ENCODE measurements around the gene TRPM3.
A peak's percentile ranks its signal among the peaks of the same experiment; 100 is the strongest.

The TRPM3 gene

GRCh38 chr9:70485273-70485858, 636.1 kb downstream of the TRPM3 start:
- no peak overlapping the region for H3K4me3 ChIP-seq (ENCODE audit: low read depth, low read length)
- no peak for TF ChIP-seq CTCF (IDR thresholded peaks at IDR 0.05; ENCODE audit: low read depth, low read length)

- no peak overlapping the region for H3K4me3 ChIP-seq (ENCODE audit: low read depth, low read length)
- TF ChIP-seq CTCF (IDR thresholded peaks at IDR 0.05; ENCODE audit: low read depth, low read length): peak; percentile 73
These were observed 636.9 kb downstream of the TRPM3 start for GRCh38 chr9:70484232-70485130.

GRCh38 chr9:70481471-70481870, 640.0 kb downstream of the TRPM3 start:
- no peak overlapping the region for H3K4me3 ChIP-seq (ENCODE audit: low read depth, low read length)
- TF ChIP-seq CTCF (IDR thresholded peaks at IDR 0.05; ENCODE audit: low read depth, low read length): no peak

DNA sequence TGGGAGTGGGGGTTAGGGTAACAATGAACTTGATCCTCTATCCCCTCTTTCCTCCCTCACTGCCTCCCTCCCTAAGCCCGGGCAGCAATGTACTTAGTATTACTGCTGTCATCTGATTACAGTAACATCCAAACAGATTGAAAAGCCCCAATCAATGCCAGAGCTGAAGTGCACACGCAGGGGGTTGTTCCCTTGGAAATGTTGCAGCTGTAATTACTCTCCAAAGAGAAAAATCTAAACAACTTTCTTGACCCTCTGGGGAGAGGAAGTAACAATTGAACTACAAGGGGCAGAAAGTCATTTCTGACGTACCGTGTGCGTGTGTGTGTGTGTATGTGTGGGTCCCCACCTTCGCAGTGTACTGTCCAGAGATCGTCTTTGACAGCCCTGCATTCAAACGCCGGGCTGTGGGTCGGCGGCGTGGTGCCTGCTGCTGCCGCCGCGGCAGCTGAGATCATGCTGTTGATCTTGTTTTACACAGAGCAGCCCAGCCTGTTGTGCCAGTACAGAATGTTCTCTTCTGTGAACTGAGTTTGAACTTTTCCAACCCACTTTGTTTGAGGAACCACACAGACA, 640.9 kb downstream of the TRPM3 start:
- no peak for TF ChIP-seq CTCF (IDR thresholded peaks at IDR 0.05; ENCODE audit: low read depth, low read length)
- H3K4me3 ChIP-seq (ENCODE audit: low read depth, low read length): peak overlapping the region; percentile 11

- TF ChIP-seq CTCF (IDR thresholded peaks at IDR 0.05; ENCODE audit: low read depth, low read length): no peak
- H3K4me3 ChIP-seq (ENCODE audit: low read depth, low read length): no peak overlapping the region
These were observed 641.5 kb downstream of the TRPM3 start for GRCh38 chr9:70479880-70480291.

Data from WI38 (cell line).